ENCODE data around the gene GPR107. TPM values are rescaled to one million over a fixed set of nuclear protein-coding genes. Genes with fewer than 3 reads are reported as not detected.
"Not testable (repeated sequence)": the region's sequence is repeated elsewhere in the genome, so short reads cannot be mapped to it uniquely, and the experiment has no call there.

GPR107 gene
- total RNA-seq, 4 donors from 2014 or later: 24.2 to 38.4 (median 30.4) TPM

- Histone ChIP-seq H3K4me3 (no peak overlapping the region), H3K27ac (peak overlapping the region; percentile 52 to 99 (median 67)), H3K36me3 (no peaks in the 10 kb centered on the region), H3K27me3 (no peaks in the 10 kb centered on the region), H3K4me1 (peaks cover 0 to 78% (median 10%) of the 10 kb centered on the region in 3 donors), H3K9me3 (peaks cover 0 to 3% (median 0%) of the 10 kb centered on the region in 3 donors)
- 41 to 43% methylated on average over 3 to 5 of the region's 5 CpGs for WGBS, 2 donors (ENCODE audit: low coverage in 1 of 2)
- TF ChIP-seq POLR2AphosphoS5 (IDR thresholded peaks at IDR 0.05) (no peak), POLR2A (IDR thresholded peaks at IDR 0.05) (no peak), EP300 (IDR thresholded peaks at IDR 0.05) (no peak), CTCF (IDR thresholded peaks at IDR 0.05) (no peak)
- ATAC-seq: peak; percentile 48
Measured at GRCh38 chr9:130010151-130010988, 43.3 kb upstream of the GPR107 start.

- H3K4me1 ChIP-seq: peaks cover 0 to 72% (median 7%) of the 10 kb centered on the region in 3 donors
- TF ChIP-seq CTCF (IDR thresholded peaks at IDR 0.05) (no peak), EP300 (IDR thresholded peaks at IDR 0.05) (no peak), POLR2AphosphoS5 (IDR thresholded peaks at IDR 0.05) (no peak), POLR2A (IDR thresholded peaks at IDR 0.05) (no peak)
- no peak for ATAC-seq
- peaks cover 0 to 3% (median 0%) of the 10 kb centered on the region in 3 donors for H3K9me3 ChIP-seq
- no peaks in the 10 kb centered on the region for H3K36me3 ChIP-seq
- H3K27me3 ChIP-seq: no peaks in the 10 kb centered on the region
- no peak overlapping the region for H3K4me3 ChIP-seq
- 43 to 44% methylated on average over 2 of the region's 2 CpGs for WGBS, 2 donors (ENCODE audit: low coverage in 1 of 2)
- H3K27ac ChIP-seq: peak overlapping the region; percentile 8 to 99 (median 80)
Measured at GRCh38 chr9:130013326-130013725, 40.4 kb upstream of the GPR107 start.

- Histone ChIP-seq H3K4me3 (no peak overlapping the region), H3K4me1 (peaks cover 0 to 71% (median 3%) of the 10 kb centered on the region in 3 donors), H3K9me3 (peaks cover 0 to 3% (median 0%) of the 10 kb centered on the region in 3 donors), H3K27ac (peak overlapping the region; percentile 80 to 99 (median 94)), H3K27me3 (no peaks in the 10 kb centered on the region), H3K36me3 (no peaks in the 10 kb centered on the region)
- TF ChIP-seq CTCF (IDR thresholded peaks at IDR 0.05) (no peak), POLR2AphosphoS5 (IDR thresholded peaks at IDR 0.05) (no peak), POLR2A (IDR thresholded peaks at IDR 0.05) (no peak), EP300 (IDR thresholded peaks at IDR 0.05) (no peak)
- ATAC-seq: no peak
- WGBS, 2 donors (ENCODE audit: low coverage in 1 of 2): 89 to 90% methylated on average over 5 of the region's 5 CpGs
Measured at GRCh38 chr9:130015353-130016019, 38.2 kb upstream of the GPR107 start.

- Histone ChIP-seq H3K27me3 (no peaks in the 10 kb centered on the region), H3K36me3 (no peaks in the 10 kb centered on the region), H3K4me1 (peaks cover 3 to 82% (median 6%) of the 10 kb centered on the region in 3 donors), H3K4me3 (no peak overlapping the region), H3K9me3 (no peaks in the 10 kb centered on the region), H3K27ac (peak overlapping the region; percentile 80 to 99 (median 94))
- 20 to 25% methylated on average over 2 of the region's 2 CpGs for WGBS, 2 donors (ENCODE audit: low coverage in 1 of 2)
- TF ChIP-seq CTCF (IDR thresholded peaks at IDR 0.05) (no peak), POLR2A (IDR thresholded peaks at IDR 0.05) (no peak), EP300 (IDR thresholded peaks at IDR 0.05) (no peak), POLR2AphosphoS5 (IDR thresholded peaks at IDR 0.05) (no peak)
- ATAC-seq: peak; percentile 63
Measured at GRCh38 chr9:130017076-130017475, 36.6 kb upstream of the GPR107 start.

GRCh38 chr9:130017510-130017909, 36.2 kb upstream of the GPR107 start:
- Histone ChIP-seq H3K4me1 (peaks cover 3 to 85% (median 6%) of the 10 kb centered on the region in 3 donors), H3K27ac (peak overlapping the region; percentile 80 to 99 (median 94))
- not testable (repeated sequence) for H3K36me3 ChIP-seq, H3K9me3 ChIP-seq, H3K27me3 ChIP-seq, ATAC-seq, H3K4me3 ChIP-seq
- 61 to 64% methylated on average over 7 to 8 of the region's 8 CpGs for WGBS, 2 donors (ENCODE audit: low coverage in 1 of 2)
